BJ (cell line): Measurements from ENCODE around the gene INTS7. TPM values are rescaled to one million over a fixed set of nuclear protein-coding genes. Genes with fewer than 3 reads are reported as not detected.

ENCODE experiments used
- CTCF ChIA-PET: fragments of 350-600 bp; formaldehyde crosslinking; extraction: SDS; loops from one replicate; lab custom pipeline; 2021; ENCODE audit warnings: antibody characterized with exemption, inconsistent platforms; lab: Yijun Ruan, JAX
- POLR2A ChIA-PET: fragments of 300-600 bp; sonication (Branson Sonifier 250); formaldehyde crosslinking; extraction: SDS; loops from one replicate; lab custom pipeline; 2021; ENCODE audit warnings: antibody characterized with exemption; lab: Charles Lee
- DNase-seq: peaks from one replicate; pipeline ENCODE4 v3.0.0-alpha.2; 2011; ENCODE audit warnings: low read depth
- H3K27me3 ChIP-seq: 2 replicates; pipeline ENCODE4 v1.6.0; 2011; ENCODE audit warnings: low read length; ENCODE audit not compliant: control insufficient read depth, insufficient read depth
- H3K36me3 ChIP-seq: 2 replicates; pipeline ENCODE4 v1.5.1; 2011; ENCODE audit warnings: low read length; ENCODE audit not compliant: control insufficient read depth, insufficient read depth
- H3K4me3 ChIP-seq: 2 replicates; pipeline ENCODE4 v1.5.1; 2011; ENCODE audit warnings: low read depth, mild to moderate bottlenecking, control low read depth, low read length
- CTCF ChIP-seq: IDR thresholded peaks from 2 replicates; pipeline ENCODE4 v1.5.1; 2011; ENCODE audit warnings: low read depth, mild to moderate bottlenecking, control low read depth, inconsistent platforms, low read length, moderate library complexity; ENCODE audit not compliant: insufficient read depth
- polyA plus RNA-seq: library from polyadenylated mRNA; depleted of rRNA; stranded (reverse); fragments of >200 nt; gene quantifications from 2 replicates; pipeline ENCODE4 v1.2.3, GENCODE V29; 2011

INTS7 gene
- polyA plus RNA-seq, 1 experiment, result 11.6 TPM

DNA sequence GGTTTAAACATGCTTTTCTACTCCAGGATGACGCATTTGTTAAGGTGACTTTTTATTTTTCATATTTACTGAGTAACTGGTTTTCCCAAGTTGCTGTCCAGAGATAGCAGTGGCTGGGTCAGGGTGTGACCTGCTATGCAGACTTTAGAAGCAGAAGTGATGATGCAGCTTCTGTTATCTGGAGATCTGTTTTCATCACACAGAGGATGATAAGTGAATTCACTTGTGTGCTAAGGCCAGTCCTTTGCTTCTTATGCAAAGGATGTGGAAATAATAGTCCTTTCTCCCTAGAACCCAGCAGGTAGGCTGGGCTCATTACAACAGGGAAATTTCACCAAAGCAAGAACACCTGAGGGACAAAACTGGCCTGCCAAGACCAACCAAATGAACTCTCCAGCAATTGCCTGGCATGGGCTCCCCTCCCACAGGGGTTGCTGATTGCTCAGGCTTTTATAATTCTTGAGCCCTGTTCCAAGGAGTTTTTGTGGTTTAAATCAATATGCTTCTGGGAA is 107.0 kb downstream of the INTS7 start:
- DNase-seq, result no peak
- Histone ChIP-seq H3K27me3 (no peaks in the 10 kb centered on the region), H3K4me3 (no peak overlapping the region), H3K36me3 (no peaks in the 10 kb centered on the region)
- CTCF ChIA-PET, result interaction anchor here (0.6 to 1.3 kb wide), 2 partner anchors 8 to 14 kb away, joined by 3 to 5 read pairs; no protein-coding TSS in a partner anchor
- no peak for TF ChIP-seq CTCF
- POLR2A ChIA-PET, result no interaction called here

- Histone ChIP-seq H3K36me3 (no peaks in the 10 kb centered on the region), H3K27me3 (peaks cover 3% of the 10 kb centered on the region; the same call in 1 of the 2 replicates), H3K4me3 (no peak overlapping the region)
- ChIA-PET CTCF (interaction anchor here (1.0 kb wide), 1 partner anchor 531 kb away, joined by 3 read pairs; no protein-coding TSS in a partner anchor), POLR2A (no interaction called here)
- DNase-seq, result no peak
- TF ChIP-seq CTCF, result no peak
Observed at GRCh38 chr1:211925016-211925415, 110.3 kb downstream of the INTS7 start.

DNA sequence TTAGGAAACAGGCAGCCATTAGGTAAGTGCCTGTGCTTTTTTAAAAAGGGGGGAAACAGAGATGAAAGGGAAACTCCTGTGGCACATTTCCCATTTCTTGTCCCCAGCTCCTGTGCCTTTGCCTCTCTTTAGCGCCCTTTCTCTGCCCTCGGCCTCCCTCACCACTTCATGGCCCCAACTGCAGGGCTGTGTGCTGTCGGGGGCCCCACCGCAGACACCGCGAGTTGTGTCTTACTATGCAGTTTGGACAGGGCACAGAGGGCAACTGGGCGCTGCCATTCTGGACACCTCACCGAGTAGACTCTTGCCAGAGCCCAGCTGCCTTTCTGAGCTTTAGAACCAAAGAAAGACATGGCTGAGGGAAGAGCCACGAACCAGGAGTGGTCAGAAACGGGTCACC is 111.1 kb downstream of the INTS7 start:
- ChIA-PET POLR2A (no interaction called here), CTCF (interaction anchor here (1.0 to 1.2 kb wide), 2 partner anchors 225 to 531 kb away, joined by 3 to 6 read pairs; no protein-coding TSS in a partner anchor)
- Histone ChIP-seq H3K27me3 (peaks cover 3% of the 10 kb centered on the region; the same call in 1 of the 2 replicates), H3K36me3 (no peaks in the 10 kb centered on the region), H3K4me3 (no peak overlapping the region)
- TF ChIP-seq CTCF, result no peak
- DNase-seq, result no peak

DNA sequence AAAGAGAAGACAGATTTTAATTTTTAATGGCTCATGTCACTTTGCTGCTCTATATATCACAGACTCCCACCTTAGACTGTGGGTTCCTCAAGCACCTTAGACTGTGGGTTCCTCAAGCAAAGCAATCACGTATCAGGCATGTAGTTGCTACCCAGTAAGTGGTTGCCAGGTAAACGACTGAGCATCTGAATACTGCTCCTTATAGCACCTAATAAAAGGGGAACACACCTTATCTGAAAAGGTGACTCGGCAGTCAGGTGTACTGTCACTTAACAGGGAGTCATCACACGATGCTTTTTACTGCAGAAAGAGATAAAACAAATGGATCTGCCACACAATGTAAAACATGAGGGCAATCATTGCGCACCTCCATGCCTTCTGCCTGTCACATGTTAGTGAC is 112.3 kb downstream of the INTS7 start:
- CTCF ChIA-PET, result no interaction called here
- TF ChIP-seq CTCF, result no peak

GRCh38 chr1:211921579-211922095 is 113.7 kb downstream of the INTS7 start:
- POLR2A ChIA-PET, result no interaction called here
- Histone ChIP-seq H3K4me3 (no peak overlapping the region), H3K36me3 (no peaks in the 10 kb centered on the region), H3K27me3 (peaks cover 3% of the 10 kb centered on the region; the same call in 1 of the 2 replicates)
- TF ChIP-seq CTCF, result no peak
- no peak for DNase-seq
- CTCF ChIA-PET, result no interaction called here

More for the DNA sequence above, 112.3 kb downstream of the INTS7 start:
- Histone ChIP-seq H3K27me3 (peaks cover 3% of the 10 kb centered on the region; the same call in 1 of the 2 replicates), H3K36me3 (no peaks in the 10 kb centered on the region), H3K4me3 (no peak overlapping the region)
- POLR2A ChIA-PET, result no interaction called here
- DNase-seq, result no peak
